Measurements from ENCODE around the gene IMPACT.

DNA sequence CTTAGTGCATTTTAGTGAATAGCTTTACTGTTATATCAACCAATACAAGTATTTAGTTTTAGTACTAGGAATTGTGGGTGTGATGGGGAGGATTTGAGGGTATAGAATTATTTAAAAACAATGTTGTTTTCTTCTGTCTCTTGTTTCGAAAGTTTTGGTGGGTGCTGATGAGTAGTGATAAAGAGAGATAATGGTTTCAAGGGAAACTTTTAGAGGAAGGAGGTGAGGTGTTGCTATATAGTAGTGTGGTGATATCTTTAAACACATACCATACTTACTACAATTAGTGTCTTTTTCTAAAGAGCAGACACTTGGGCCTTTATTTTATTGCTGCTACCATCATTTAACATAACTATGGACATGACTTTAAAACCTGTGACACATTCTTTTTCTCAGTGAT is 10.5 kb downstream of the IMPACT start:
- no peak for TF ChIP-seq CTCF (IDR thresholded peaks at IDR 0.05)
- no peak for TF ChIP-seq POLR2AphosphoS5 (IDR thresholded peaks at IDR 0.05)
- no peak for TF ChIP-seq EP300 (IDR thresholded peaks at IDR 0.05)
- no peak for TF ChIP-seq POLR2A (IDR thresholded peaks at IDR 0.05)
